Globus pallidus (tissue), 1 donor: Measurements from ENCODE around the gene SLC25A21.
"Not testable (repeated sequence)": the region's sequence is repeated elsewhere in the genome, so short reads cannot be mapped to it uniquely, and the experiment has no call there.

Experiments used
- DNase-seq: peaks from one replicate; pipeline ENCODE4 v3.0.0-alpha.2; 2015; ENCODE audit warnings: low spot score

SLC25A21 gene

GRCh38 chr14:36986407-36986806 lies 186.0 kb downstream of the SLC25A21 start:
- DNase-seq, result no peak

- DNase-seq, result no peak
These were observed 190.4 kb downstream of the SLC25A21 start for GRCh38 chr14:36981832-36982529.

GRCh38 chr14:36980413-36980812 lies 192.0 kb downstream of the SLC25A21 start:
- DNase-seq, result not testable (repeated sequence)

- DNase-seq, result no peak
These were observed 192.5 kb downstream of the SLC25A21 start for GRCh38 chr14:36979863-36980262.

GRCh38 chr14:36976571-36977023 lies 195.8 kb downstream of the SLC25A21 start:
- no peak for DNase-seq

- DNase-seq, result no peak
These were observed 196.6 kb downstream of the SLC25A21 start for GRCh38 chr14:36975834-36976233.

- no peak for DNase-seq
These were observed 197.4 kb downstream of the SLC25A21 start for GRCh38 chr14:36974985-36975384.

GRCh38 chr14:36973806-36974442 lies 198.5 kb downstream of the SLC25A21 start:
- no peak for DNase-seq

- no peak for DNase-seq
These were observed 201.0 kb downstream of the SLC25A21 start for GRCh38 chr14:36971263-36971855.

- no peak for DNase-seq
These were observed 204.4 kb downstream of the SLC25A21 start for GRCh38 chr14:36967892-36968555.

GRCh38 chr14:36955967-36956366 lies 216.4 kb downstream of the SLC25A21 start:
- no peak for DNase-seq

- no peak for DNase-seq
These were observed 217.0 kb downstream of the SLC25A21 start for GRCh38 chr14:36955376-36955775.

GRCh38 chr14:36952689-36953088 lies 219.7 kb downstream of the SLC25A21 start:
- DNase-seq, result no peak

- DNase-seq, result no peak
These were observed 221.0 kb downstream of the SLC25A21 start for GRCh38 chr14:36951380-36951911.

- no peak for DNase-seq
These were observed 221.6 kb downstream of the SLC25A21 start for GRCh38 chr14:36950812-36951211.

GRCh38 chr14:36949371-36949770 lies 223.0 kb downstream of the SLC25A21 start:
- no peak for DNase-seq

GRCh38 chr14:36948157-36948859 lies 224.1 kb downstream of the SLC25A21 start:
- DNase-seq, result no peak

- no peak for DNase-seq
These were observed 225.0 kb downstream of the SLC25A21 start for GRCh38 chr14:36947362-36947761.

GRCh38 chr14:36946872-36947271 lies 225.5 kb downstream of the SLC25A21 start:
- no peak for DNase-seq

- no peak for DNase-seq
These were observed 227.9 kb downstream of the SLC25A21 start for GRCh38 chr14:36944307-36945010.
